Upper lobe of right lung (tissue), 1 donor: ENCODE measurements around the gene ANO10. TPM values are rescaled to one million over a fixed set of nuclear protein-coding genes. Genes with fewer than 3 reads are reported as not detected.

Experiments used
- ATAC-seq: fragments of 200-7000 bp; cut with Tn5 transposase; one replicate; pipeline ENCODE4 v1.9.1; 2020; ENCODE audit warnings: mild to moderate bottlenecking, moderate library complexity
- DNase-seq: peaks from one replicate; pipeline ENCODE4 v3.0.0-alpha.2; 2020
- H3K27ac ChIP-seq: fragments of 200-600 bp; one replicate; pipeline ENCODE4 v1.8.0; 2022
- H3K27me3 ChIP-seq: fragments of 200-600 bp; one replicate; pipeline ENCODE4 v1.8.0; 2022; ENCODE audit warnings: mild to moderate bottlenecking
- H3K36me3 ChIP-seq: fragments of 200-600 bp; one replicate; pipeline ENCODE4 v1.8.0; 2022
- H3K4me1 ChIP-seq: fragments of 200-600 bp; one replicate; pipeline ENCODE4 v1.8.0; 2022
- H3K4me3 ChIP-seq: fragments of 200-600 bp; one replicate; pipeline ENCODE4 v1.8.0; 2022; ENCODE audit warnings: mild to moderate bottlenecking
- H3K9me3 ChIP-seq: fragments of 200-600 bp; one replicate; pipeline ENCODE4 v1.8.0; 2022
- CTCF ChIP-seq: fragments of 200-600 bp; IDR thresholded peaks from one replicate; pipeline ENCODE4 v1.8.0; 2022; ENCODE audit warnings: antibody characterized with exemption
- intact Hi-C: fragments of 100-400 bp; cut with DNase I; formaldehyde crosslinking; loops from one replicate; pipeline ENCODE4 v1.11.0; 2022
- total RNA-seq: library from RNA; stranded (reverse); fragmentation: NEBNext Ultra II Directional; extraction: Animal tissue kit (Norgen Biotek cat#: 25700); gene quantifications from one replicate; pipeline ENCODE4 v1.2.1, GENCODE V29; 2021
- donor health status: DM: no; HTN: yes; CAD: no; lungs with severe emphysema.

Gene ANO10
- total RNA-seq, 1 donor from 2014 or later = 30.6 TPM

- H3K27me3 ChIP-seq = no peaks in the 10 kb centered on the region
- H3K4me3 ChIP-seq = no peak overlapping the region
- no peak for TF ChIP-seq CTCF
- H3K9me3 ChIP-seq = no peaks in the 10 kb centered on the region
- ATAC-seq (no peak), DNase-seq (no peak)
- no peak overlapping the region for H3K27ac ChIP-seq
- H3K36me3 ChIP-seq = no peaks in the 10 kb centered on the region
- intact Hi-C loops = loop anchor here (10.0 kb wide), 1 partner anchor 341 kb away; no protein-coding TSS in a partner anchor
- peaks cover 6% of the 10 kb centered on the region for H3K4me1 ChIP-seq
These were observed 116.5 kb downstream of the ANO10 start for GRCh38 chr3:43505351-43505750.

- intact Hi-C loops = loop anchor here (10.0 kb wide), 1 partner anchor 338 kb away; no protein-coding TSS in a partner anchor
These were observed 118.6 kb downstream of the ANO10 start for GRCh38 chr3:43503067-43503728.

GRCh38 chr3:43499256-43499655 lies 122.6 kb downstream of the ANO10 start:
- Histone ChIP-seq H3K4me1 (peaks cover 24% of the 10 kb centered on the region), H3K9me3 (no peaks in the 10 kb centered on the region), H3K36me3 (no peaks in the 10 kb centered on the region), H3K4me3 (no peak overlapping the region), H3K27me3 (no peaks in the 10 kb centered on the region), H3K27ac (no peak overlapping the region)
- intact Hi-C loops = no loop called here
- ATAC-seq = peak; percentile 88
- no peak for TF ChIP-seq CTCF
- DNase-seq = no peak

More at GRCh38 chr3:43503067-43503728, 118.6 kb downstream of the ANO10 start:
- H3K9me3 ChIP-seq = no peaks in the 10 kb centered on the region
- ATAC-seq = no peak
- peak; percentile 56 for TF ChIP-seq CTCF
- H3K27ac ChIP-seq = no peak overlapping the region
- DNase-seq = no peak
- H3K27me3 ChIP-seq = no peaks in the 10 kb centered on the region
- peaks cover 22% of the 10 kb centered on the region for H3K4me1 ChIP-seq
- no peak overlapping the region for H3K4me3 ChIP-seq
- H3K36me3 ChIP-seq = no peaks in the 10 kb centered on the region

- TF ChIP-seq CTCF = no peak
- DNase-seq (no peak), ATAC-seq (no peak)
- H3K27me3 ChIP-seq = no peaks in the 10 kb centered on the region
- H3K9me3 ChIP-seq = no peaks in the 10 kb centered on the region
- no peak overlapping the region for H3K27ac ChIP-seq
- H3K4me1 ChIP-seq = peaks cover 24% of the 10 kb centered on the region
- H3K36me3 ChIP-seq = no peaks in the 10 kb centered on the region
- H3K4me3 ChIP-seq = no peak overlapping the region
- intact Hi-C loops = no loop called here
These were observed 123.9 kb downstream of the ANO10 start for GRCh38 chr3:43497905-43498365.

GRCh38 chr3:43497422-43497821 lies 124.4 kb downstream of the ANO10 start:
- intact Hi-C loops = no loop called here
- no peak overlapping the region for H3K4me3 ChIP-seq
- no peaks in the 10 kb centered on the region for H3K36me3 ChIP-seq
- no peaks in the 10 kb centered on the region for H3K9me3 ChIP-seq
- H3K4me1 ChIP-seq = peaks cover 24% of the 10 kb centered on the region
- ATAC-seq (no peak), DNase-seq (no peak)
- H3K27me3 ChIP-seq = no peaks in the 10 kb centered on the region
- TF ChIP-seq CTCF = no peak
- peak overlapping the region; percentile 1 for H3K27ac ChIP-seq
